Pancreas (tissue), 10 donors: ENCODE data around the gene CCNYL1. TPM values are rescaled to one million over a fixed set of nuclear protein-coding genes. Genes with fewer than 3 reads are reported as not detected.
A peak's percentile ranks its signal among the peaks of the same experiment; 100 is the strongest.

ENCODE experiments used
- ATAC-seq, 4 donors: fragments of 200-7000 bp; cut with Tn5 transposase; one replicate each; pipeline versions ENCODE4 v1.8.0 to v1.9.1; 2020; ENCODE audit warnings: mild to moderate bottlenecking in 4 of 4, moderate library complexity in 4 of 4
- DNase-seq, 6 donors: peaks; one replicate each; pipeline ENCODE4 v3.0.0-alpha.2; 2020
- FAIRE-seq: peaks from 2 replicates; lab custom pipeline; 2012; peaks lifted over from hg19 to GRCh38; lab: Jason Lieb, UNC
- H3K27ac ChIP-seq, 4 donors: fragments of 200-600 bp; sonication (generic); 1 replicate in 3 of 4; 2 replicates in 1 of 4; pipeline versions ENCODE4 v1.5.0 to v1.8.0; 2020
- H3K27me3 ChIP-seq, 4 donors: fragments of 200-600 bp; one replicate each; pipeline ENCODE4 v1.8.0; 2021
- H3K36me3 ChIP-seq, 3 donors: fragments of 200-600 bp; sonication (generic) in 1 of 3; one replicate each; pipeline versions ENCODE4 v1.5.0 to v1.8.0; 2020 to 2021
- H3K4me1 ChIP-seq, 3 donors: fragments of 200-600 bp; one replicate each; pipeline ENCODE4 v1.8.0; 2021
- H3K4me3 ChIP-seq, 4 donors: fragments of 200-600 bp; sonication (generic) in 2 of 4; one replicate each; pipeline versions ENCODE4 v1.5.0 to v1.8.0; 2020 to 2021
- H3K9me3 ChIP-seq, 4 donors: fragments of 200-600 bp; one replicate each; pipeline ENCODE4 v1.8.0; 2021
- WGBS, 2 donors: extraction: QIAGEN DNeasy Blood & Tissue Kit; methylation state at CpG; one replicate each; pipeline ENCODE4 v1.1.7; 2013; 5-methylcytosine and 5-hydroxymethylcytosine counted together
- intact Hi-C, 3 donors: fragments of 100-400 bp; cut with DNase I; formaldehyde crosslinking; loops; one replicate each; pipeline versions ENCODE4 v1.11.1 to v1.14.2; 2022
- polyA plus RNA-seq, 2 donors: library from polyadenylated mRNA; stranded (reverse); fragments of 200-250 nt; gene quantifications; one replicate each; pipeline ENCODE4 v1.2.3, GENCODE V29; 2013
- total RNA-seq, 6 donors: library from RNA; stranded (reverse); fragmentation: NEBNext Ultra II Directional in 4 of 6; extraction: Animal tissue kit (Norgen Biotek cat#: 25700) in 4 of 6; gene quantifications; one replicate each; pipeline versions ENCODE4 v1.2.1 to v1.2.4, GENCODE V29; 2021 to 2023
- TF ChIP-seq, protein P1 (sequence below), 4 donors: fragments of 200-600 bp; sonication (generic) in 3 of 4; IDR thresholded peaks; one replicate each; pipeline versions ENCODE4 v1.5.0 to v1.8.0; 2021; ENCODE audit warnings: antibody characterized with exemption in 4 of 4
- donor health status: healthy with polysubstance abuse.
- donor health status: DM: no; HTN: no; CAD: no; lungs with moderate emphysema.
- donor health status: DM: no; HTN: no; CAD: no.
- donor health status: control.
- donor health status: control.
- donor health status: Bipolar disorder and iron deficiency.
- donor health status: DM: yes; HTN: yes; CAD: no.
- donor health status: DM: no; HTN: no; CAD: no.
- donor health status: DM: no; HTN: no; CAD: no.
- donor health status: DM: yes; HTN: yes; CAD: no.

Gene CCNYL1
- total and polyA plus RNA-seq, 8 donors, result 5.2 to 12.4 (median 10.7) TPM

GRCh38 chr2:207697411-207697810, 14.0 kb upstream of the CCNYL1 start:
- WGBS, 2 donors, result 87 to 100% methylated on average over 1 of the region's 1 CpG
- Histone ChIP-seq H3K4me3 (no peak overlapping the region), H3K27me3 (no peaks in the 10 kb centered on the region), H3K36me3 (no peaks in the 10 kb centered on the region), H3K9me3 (no peaks in the 10 kb centered on the region), H3K27ac (no peak overlapping the region), H3K4me1 (no peaks in the 10 kb centered on the region)
- ATAC-seq (no peak), DNase-seq (no peak), FAIRE-seq (no peak)
- TF ChIP-seq, protein P1, sequence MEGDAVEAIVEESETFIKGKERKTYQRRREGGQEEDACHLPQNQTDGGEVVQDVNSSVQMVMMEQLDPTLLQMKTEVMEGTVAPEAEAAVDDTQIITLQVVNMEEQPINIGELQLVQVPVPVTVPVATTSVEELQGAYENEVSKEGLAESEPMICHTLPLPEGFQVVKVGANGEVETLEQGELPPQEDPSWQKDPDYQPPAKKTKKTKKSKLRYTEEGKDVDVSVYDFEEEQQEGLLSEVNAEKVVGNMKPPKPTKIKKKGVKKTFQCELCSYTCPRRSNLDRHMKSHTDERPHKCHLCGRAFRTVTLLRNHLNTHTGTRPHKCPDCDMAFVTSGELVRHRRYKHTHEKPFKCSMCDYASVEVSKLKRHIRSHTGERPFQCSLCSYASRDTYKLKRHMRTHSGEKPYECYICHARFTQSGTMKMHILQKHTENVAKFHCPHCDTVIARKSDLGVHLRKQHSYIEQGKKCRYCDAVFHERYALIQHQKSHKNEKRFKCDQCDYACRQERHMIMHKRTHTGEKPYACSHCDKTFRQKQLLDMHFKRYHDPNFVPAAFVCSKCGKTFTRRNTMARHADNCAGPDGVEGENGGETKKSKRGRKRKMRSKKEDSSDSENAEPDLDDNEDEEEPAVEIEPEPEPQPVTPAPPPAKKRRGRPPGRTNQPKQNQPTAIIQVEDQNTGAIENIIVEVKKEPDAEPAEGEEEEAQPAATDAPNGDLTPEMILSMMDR (IDR thresholded peaks at IDR 0.05), result no peak
- intact Hi-C loops, result no loop called here

GRCh38 chr2:207698301-207698700, 13.1 kb upstream of the CCNYL1 start:
- FAIRE-seq (no peak), ATAC-seq (peak in 1 of 4 donors; percentile 25), DNase-seq (no peak)
- H3K27me3 ChIP-seq, result no peaks in the 10 kb centered on the region
- H3K4me1 ChIP-seq, result no peaks in the 10 kb centered on the region
- H3K4me3 ChIP-seq, result no peak overlapping the region
- 88 to 92% methylated on average over 5 of the region's 5 CpGs for WGBS, 2 donors
- TF ChIP-seq, protein P1 (IDR thresholded peaks at IDR 0.05), result no peak
- no peaks in the 10 kb centered on the region for H3K36me3 ChIP-seq
- intact Hi-C loops, result no loop called here
- no peak overlapping the region for H3K27ac ChIP-seq
- no peaks in the 10 kb centered on the region for H3K9me3 ChIP-seq

DNA sequence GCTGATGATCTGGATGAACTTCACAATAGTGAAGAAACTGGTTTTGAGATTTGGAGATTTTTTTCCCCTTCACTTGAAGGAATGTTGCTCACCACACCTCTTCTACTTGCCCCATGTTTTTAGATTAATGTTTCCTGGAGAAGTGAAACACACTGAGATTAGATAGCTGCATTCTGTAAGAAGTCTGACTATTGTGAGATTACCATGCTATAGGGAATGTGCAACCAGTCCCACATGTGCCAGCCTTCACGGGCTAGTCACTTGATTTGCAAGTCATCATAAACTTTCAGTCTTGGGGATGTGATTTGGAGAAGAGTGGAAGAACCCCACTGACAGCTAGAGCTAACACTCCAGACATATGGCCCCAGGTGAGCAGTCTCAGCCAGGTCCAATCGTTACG, 7.4 kb upstream of the CCNYL1 start:
- TF ChIP-seq, protein P1 (IDR thresholded peaks at IDR 0.05), result no peak
- no peak for DNase-seq
- Histone ChIP-seq H3K36me3 (no peaks in the 10 kb centered on the region), H3K4me1 (no peaks in the 10 kb centered on the region), H3K4me3 (no peak overlapping the region), H3K27ac (no peak overlapping the region), H3K27me3 (no peaks in the 10 kb centered on the region), H3K9me3 (no peaks in the 10 kb centered on the region)
- no peak for FAIRE-seq
- 67 to 72% methylated on average over 3 of the region's 3 CpGs for WGBS, 2 donors
- intact Hi-C loops, result no loop called here
- no peak for ATAC-seq

GRCh38 chr2:207704671-207705070, 6.8 kb upstream of the CCNYL1 start:
- no peaks in the 10 kb centered on the region for H3K4me1 ChIP-seq
- TF ChIP-seq, protein P1 (IDR thresholded peaks at IDR 0.05), result no peak
- no peak overlapping the region for H3K27ac ChIP-seq
- no peaks in the 10 kb centered on the region for H3K9me3 ChIP-seq
- DNase-seq (no peak), FAIRE-seq (no peak), ATAC-seq (no peak)
- intact Hi-C loops, result no loop called here
- H3K4me3 ChIP-seq, result no peak overlapping the region
- H3K27me3 ChIP-seq, result no peaks in the 10 kb centered on the region
- H3K36me3 ChIP-seq, result no peaks in the 10 kb centered on the region

DNA sequence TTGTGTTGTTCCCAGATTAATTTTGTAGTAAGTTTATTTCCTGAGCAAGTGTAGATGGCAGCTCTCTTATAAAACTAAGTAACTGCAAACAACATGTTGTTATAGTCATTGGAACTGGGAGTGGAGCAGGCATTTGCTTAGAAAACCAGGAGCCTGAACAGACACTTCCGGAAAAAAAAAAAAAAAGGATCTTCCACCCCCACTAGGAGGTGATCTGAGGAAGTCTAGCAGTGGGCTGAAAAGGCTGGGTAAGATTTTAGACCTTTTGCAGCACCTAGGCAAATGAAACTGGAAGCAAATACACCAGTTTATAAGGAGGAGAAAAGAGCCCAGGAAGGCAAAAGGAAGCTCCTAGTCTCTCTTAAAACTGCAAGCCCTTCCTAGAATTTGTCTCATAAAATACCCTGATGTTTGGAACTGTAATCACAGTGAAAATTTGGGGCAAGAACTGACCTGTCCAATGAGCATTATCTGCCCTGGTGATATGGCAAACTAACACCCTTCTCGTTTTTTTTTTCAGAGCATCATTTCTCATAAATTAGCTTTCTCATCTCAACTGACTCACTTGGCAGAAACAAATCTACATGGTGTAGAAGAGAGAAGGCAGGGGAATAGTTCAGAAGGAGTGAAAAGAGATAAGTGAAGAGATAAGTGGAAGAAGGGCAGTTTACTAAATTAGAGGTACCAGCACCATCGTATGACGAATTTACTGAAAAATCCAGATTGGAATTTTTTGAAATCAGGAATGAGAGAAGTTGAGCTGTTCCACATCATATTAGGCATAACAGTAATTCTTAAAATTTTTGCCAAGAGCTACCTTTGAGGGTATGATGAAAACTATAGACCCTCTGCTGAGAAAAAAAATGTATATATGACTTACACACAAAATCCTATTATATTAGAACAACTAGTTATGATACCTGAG, 4.2 kb upstream of the CCNYL1 start:
- intact Hi-C loops, result no loop called here
- H3K4me3 ChIP-seq, result no peak overlapping the region
- ATAC-seq, result no peak
- no peak for FAIRE-seq
- no peaks in the 10 kb centered on the region for H3K36me3 ChIP-seq
- no peaks in the 10 kb centered on the region for H3K9me3 ChIP-seq
- TF ChIP-seq, protein P1 (IDR thresholded peaks at IDR 0.05), result no peak
- no peak for DNase-seq
- no peaks in the 10 kb centered on the region for H3K27me3 ChIP-seq
- peaks cover 0 to 7% (median 0%) of the 10 kb centered on the region in 3 donors for H3K4me1 ChIP-seq
- H3K27ac ChIP-seq, result no peak overlapping the region
- 66 to 73% methylated on average over 4 of the region's 4 CpGs for WGBS, 2 donors
